Keratinocyte (primary cell): ENCODE results near the gene GHRHR. TPM values are rescaled to one million over a fixed set of nuclear protein-coding genes. Genes with fewer than 3 reads are reported as not detected.

Source experiments
- DNase-seq: peaks from one replicate; pipeline ENCODE4 v3.0.0-alpha.2; 2011; ENCODE audit warnings: low read depth, missing footprints, low spot score
- FAIRE-seq: peaks from 2 replicates; lab custom pipeline; 2011; peaks lifted over from hg19 to GRCh38; lab: Jason Lieb, UNC
- H2AFZ ChIP-seq: 2 replicates; pipeline ENCODE4 v1.6.0; 2012; ENCODE audit warnings: low read length, control low read depth, inconsistent platforms; ENCODE audit not compliant: control insufficient read depth
- H3K27ac ChIP-seq: 2 replicates; pipeline ENCODE4 v1.5.1; 2011; ENCODE audit warnings: low read length; ENCODE audit not compliant: control insufficient read depth, insufficient read depth
- H3K27me3 ChIP-seq: 3 replicates; pipeline ENCODE4 v1.6.0; 2011; ENCODE audit warnings: low read length; ENCODE audit not compliant: control insufficient read depth, insufficient read depth; ENCODE audit errors: extremely low read depth
- H3K36me3 ChIP-seq, 2 experiments: 2 replicates in 1 of 2; 3 replicates in 1 of 2; pipeline ENCODE4 v1.5.1; 2011; ENCODE audit warnings: low read length in 2 of 2, mild to moderate bottlenecking in 1 of 2; ENCODE audit not compliant: control insufficient read depth in 2 of 2, insufficient read depth in 2 of 2; ENCODE audit errors: extremely low read depth in 1 of 2
- H3K4me1 ChIP-seq: 3 replicates; pipeline ENCODE4 v1.5.1; 2011; ENCODE audit warnings: low read length; ENCODE audit not compliant: control insufficient read depth, insufficient read depth; ENCODE audit errors: extremely low read depth
- H3K4me2 ChIP-seq: 3 replicates; pipeline ENCODE4 v1.6.0; 2011; ENCODE audit warnings: low read depth, low read length; ENCODE audit not compliant: control insufficient read depth, insufficient read depth; ENCODE audit errors: extremely low read depth
- H3K4me3 ChIP-seq, 3 experiments: fragments of 200-600 bp in 1 of 3; sonication (generic) in 1 of 3; 2 replicates in 2 of 3; 3 replicates in 1 of 3; pipeline ENCODE4 v1.5.1; 2011 to 2016; ENCODE audit warnings: low read length in 3 of 3, mild to moderate bottlenecking in 3 of 3, control low read depth in 2 of 3, inconsistent platforms in 1 of 3, low read depth in 1 of 3, mixed read lengths in 1 of 3, mixed run types in 1 of 3, moderate library complexity in 1 of 3; ENCODE audit not compliant: control insufficient read depth in 2 of 3, insufficient read depth in 2 of 3; ENCODE audit errors: extremely low read depth in 1 of 3
- H3K79me2 ChIP-seq: 2 replicates; pipeline ENCODE4 v1.6.0; 2012; ENCODE audit warnings: low read length; ENCODE audit not compliant: control insufficient read depth, insufficient read depth
- H3K9ac ChIP-seq: 3 replicates; pipeline ENCODE4 v1.6.0; 2011; ENCODE audit warnings: low read length; ENCODE audit not compliant: control insufficient read depth, insufficient read depth; ENCODE audit errors: extremely low read depth
- H3K9me1 ChIP-seq: 3 replicates; pipeline ENCODE4 v1.6.0; 2011; ENCODE audit warnings: low read length; ENCODE audit not compliant: control insufficient read depth, insufficient read depth; ENCODE audit errors: extremely low read depth
- H3K9me3 ChIP-seq: 2 replicates; pipeline ENCODE4 v1.5.1; 2012; ENCODE audit warnings: low read depth, low read length; ENCODE audit not compliant: control insufficient read depth
- H4K20me1 ChIP-seq: 3 replicates; pipeline ENCODE4 v1.6.0; 2011; ENCODE audit warnings: low read length; ENCODE audit not compliant: control insufficient read depth, insufficient read depth; ENCODE audit errors: extremely low read depth
- EZH2 ChIP-seq: IDR thresholded peaks from one replicate; pipeline ENCODE4 v1.6.1; 2012; ENCODE audit warnings: inconsistent platforms, mild to moderate bottlenecking, low read length, moderate library complexity
- dilution Hi-C: fragments of 300-500 bp; cut with MboI; formaldehyde crosslinking; loops from one replicate; pipeline ENCODE4 v1.7.0; 2020; ENCODE audit warnings: low sequenced_read_pairs; ENCODE audit not compliant: extremely low pct_ligation_motif_present
- polyA plus RNA-seq, 5 experiments: library from polyadenylated mRNA; depleted of rRNA in 3 of 5; stranded (reverse) in 3 of 5; stranded (forward) in 1 of 5; unstranded in 1 of 5; fragments of >200 nt; gene quantifications; 1 replicate in 1 of 5; 2 replicates in 3 of 5; 3 replicates in 1 of 5; pipeline versions ENCODE4 v1.2.1 to v1.2.3, GENCODE V29; 2011 to 2012; ENCODE audit warnings: missing spikeins in 2 of 5, low read depth in 1 of 5, low replicate concordance in 1 of 5
- TF ChIP-seq, protein P1 (sequence below), 3 experiments: IDR thresholded peaks in 1 of 3; conservative IDR thresholded peaks in 1 of 3; optimal IDR thresholded peaks in 1 of 3; 2 replicates in 2 of 3; 3 replicates in 1 of 3; pipeline versions ENCODE3 to v1.5.1; 2011; ENCODE audit warnings: low read length in 3 of 3, mild to moderate bottlenecking in 3 of 3, moderate library complexity in 2 of 3, control low read depth in 1 of 3, inconsistent platforms in 1 of 3; ENCODE audit not compliant: insufficient read depth in 2 of 3; ENCODE audit errors: extremely low read depth in 1 of 3

The GHRHR gene
- polyA plus RNA-seq, 1 donor (not counting 4 experiments of a cell fraction or from before 2014, with no cell fraction given), result not detected

DNA sequence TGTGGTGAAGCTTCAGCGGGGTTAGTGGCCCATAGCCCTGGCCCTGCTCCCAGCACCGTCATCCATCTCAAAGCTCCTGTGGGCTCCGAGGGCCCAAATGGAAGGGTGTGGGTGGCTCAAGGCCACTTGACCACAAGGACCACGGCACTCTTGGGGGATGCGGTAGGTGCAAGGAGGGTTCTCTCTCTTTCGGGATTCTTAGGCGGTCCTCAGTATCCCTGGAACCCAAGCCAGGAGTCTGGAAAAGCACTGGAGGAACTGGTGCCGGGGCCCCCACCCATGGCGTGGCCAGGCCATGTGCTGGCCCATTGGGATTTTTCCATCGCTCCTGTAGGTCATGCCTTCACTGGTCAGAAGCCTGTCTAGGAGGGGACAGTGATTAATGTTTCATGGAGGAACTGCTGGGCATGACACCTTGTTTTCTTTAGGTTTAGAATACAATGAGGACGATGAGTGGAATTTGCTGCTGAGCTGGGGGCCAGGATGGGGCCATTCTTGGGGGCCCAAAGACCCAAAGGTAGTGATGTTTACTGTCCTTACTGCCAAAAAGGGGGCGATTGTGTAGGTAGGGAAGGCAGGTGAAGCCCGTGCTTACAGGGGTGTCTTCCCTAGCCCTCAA lies 35.4 kb upstream of the GHRHR start:
- Histone ChIP-seq H3K4me1 (peaks cover 6% of the 10 kb centered on the region), H3K36me3 (no peaks in the 10 kb centered on the region), H3K27ac (no peak overlapping the region), H3K4me2 (no peak overlapping the region), H3K79me2 (no peaks in the 10 kb centered on the region), H2AFZ (no peak overlapping the region), H3K4me3 (no peak overlapping the region), H3K9ac (no peak overlapping the region), H3K9me3 (peaks cover 5% of the 10 kb centered on the region), H3K27me3 (peaks cover 4% of the 10 kb centered on the region), H4K20me1 (no peaks in the 10 kb centered on the region), H3K9me1 (no peaks in the 10 kb centered on the region)
- DNase-seq, result no peak
- no peak for TF ChIP-seq EZH2
- TF ChIP-seq, protein P1, sequence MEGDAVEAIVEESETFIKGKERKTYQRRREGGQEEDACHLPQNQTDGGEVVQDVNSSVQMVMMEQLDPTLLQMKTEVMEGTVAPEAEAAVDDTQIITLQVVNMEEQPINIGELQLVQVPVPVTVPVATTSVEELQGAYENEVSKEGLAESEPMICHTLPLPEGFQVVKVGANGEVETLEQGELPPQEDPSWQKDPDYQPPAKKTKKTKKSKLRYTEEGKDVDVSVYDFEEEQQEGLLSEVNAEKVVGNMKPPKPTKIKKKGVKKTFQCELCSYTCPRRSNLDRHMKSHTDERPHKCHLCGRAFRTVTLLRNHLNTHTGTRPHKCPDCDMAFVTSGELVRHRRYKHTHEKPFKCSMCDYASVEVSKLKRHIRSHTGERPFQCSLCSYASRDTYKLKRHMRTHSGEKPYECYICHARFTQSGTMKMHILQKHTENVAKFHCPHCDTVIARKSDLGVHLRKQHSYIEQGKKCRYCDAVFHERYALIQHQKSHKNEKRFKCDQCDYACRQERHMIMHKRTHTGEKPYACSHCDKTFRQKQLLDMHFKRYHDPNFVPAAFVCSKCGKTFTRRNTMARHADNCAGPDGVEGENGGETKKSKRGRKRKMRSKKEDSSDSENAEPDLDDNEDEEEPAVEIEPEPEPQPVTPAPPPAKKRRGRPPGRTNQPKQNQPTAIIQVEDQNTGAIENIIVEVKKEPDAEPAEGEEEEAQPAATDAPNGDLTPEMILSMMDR (optimal IDR thresholded peaks at IDR 0.05 in 1 of 3, IDR thresholded peaks at IDR 0.05 in 1 of 3, conservative IDR thresholded peaks at IDR 0.05 in 1 of 3; ENCODE audit: extremely low read depth in 1 of 3, insufficient read depth in 2 of 3, low read length in 3 of 3), result no peak
- FAIRE-seq, result no peak
- dilution Hi-C loops, result no loop called here

- Histone ChIP-seq H3K9ac (no peak overlapping the region), H3K4me3 (no peak overlapping the region), H2AFZ (no peak overlapping the region), H4K20me1 (no peaks in the 10 kb centered on the region), H3K4me2 (no peak overlapping the region), H3K36me3 (no peaks in the 10 kb centered on the region), H3K27me3 (peaks cover 4% of the 10 kb centered on the region), H3K4me1 (peaks cover 6% of the 10 kb centered on the region), H3K9me3 (peaks cover 5% of the 10 kb centered on the region), H3K27ac (no peak overlapping the region), H3K79me2 (no peaks in the 10 kb centered on the region), H3K9me1 (no peaks in the 10 kb centered on the region)
- FAIRE-seq (no peak), DNase-seq (no peak)
- dilution Hi-C loops, result no loop called here
- no peak for TF ChIP-seq EZH2
- TF ChIP-seq, protein P1 (optimal IDR thresholded peaks at IDR 0.05 in 1 of 3, IDR thresholded peaks at IDR 0.05 in 1 of 3, conservative IDR thresholded peaks at IDR 0.05 in 1 of 3; ENCODE audit: extremely low read depth in 1 of 3, insufficient read depth in 2 of 3, low read length in 3 of 3), result no peak
Measured at GRCh38 chr7:30929686-30930085, 34.1 kb upstream of the GHRHR start.
